SJSA1 (cell line): Measurements from ENCODE around the gene CABYR. TPM values are rescaled to one million over a fixed set of nuclear protein-coding genes. Genes with fewer than 3 reads are reported as not detected.

ENCODE experiments used
- DNase-seq, 2 experiments: peaks; one replicate each; pipeline ENCODE4 v3.0.0-alpha.2; 2015 to 2020; ENCODE audit warnings: low spot score in 2 of 2, low read depth in 1 of 2
- H3K27ac ChIP-seq: fragments of 250-450 bp; sonication (Bioruptor Pico); 2 replicates; pipeline ENCODE4 v1.5.1; 2020; ENCODE audit warnings: mild to moderate bottlenecking, moderate library complexity
- H3K27me3 ChIP-seq: fragments of 250-450 bp; sonication (Bioruptor Pico); replicated peaks from 2 replicates; pipeline ENCODE4 v1.5.1; 2020; ENCODE audit warnings: mild to moderate bottlenecking, moderate library complexity
- H3K36me3 ChIP-seq: fragments of 250-450 bp; sonication (Bioruptor Pico); 2 replicates; pipeline ENCODE4 v1.5.1; 2020; ENCODE audit warnings: mild to moderate bottlenecking
- H3K4me1 ChIP-seq: fragments of 250-450 bp; sonication (Bioruptor Pico); replicated peaks from 2 replicates; pipeline ENCODE4 v1.6.1; 2021; ENCODE audit warnings: mild to moderate bottlenecking
- H3K4me3 ChIP-seq: fragments of 250-450 bp; sonication (Bioruptor Pico); 2 replicates; pipeline ENCODE4 v1.5.1; 2020; ENCODE audit warnings: mild to moderate bottlenecking
- H3K9me3 ChIP-seq: fragments of 250-450 bp; sonication (Bioruptor Pico); replicated peaks from 2 replicates; pipeline ENCODE4 v1.5.1; 2020; ENCODE audit warnings: mild to moderate bottlenecking
- total RNA-seq: library from RNA; depleted of rRNA; stranded (reverse); fragments of >200 nt; shearing (Covaris generic); gene quantifications from 2 replicates; pipeline ENCODE4 v1.2.3, GENCODE V29; 2014; rRNA removed

CABYR gene
- total RNA-seq, 1 experiment from 2014 or later = 9.3 TPM

DNA sequence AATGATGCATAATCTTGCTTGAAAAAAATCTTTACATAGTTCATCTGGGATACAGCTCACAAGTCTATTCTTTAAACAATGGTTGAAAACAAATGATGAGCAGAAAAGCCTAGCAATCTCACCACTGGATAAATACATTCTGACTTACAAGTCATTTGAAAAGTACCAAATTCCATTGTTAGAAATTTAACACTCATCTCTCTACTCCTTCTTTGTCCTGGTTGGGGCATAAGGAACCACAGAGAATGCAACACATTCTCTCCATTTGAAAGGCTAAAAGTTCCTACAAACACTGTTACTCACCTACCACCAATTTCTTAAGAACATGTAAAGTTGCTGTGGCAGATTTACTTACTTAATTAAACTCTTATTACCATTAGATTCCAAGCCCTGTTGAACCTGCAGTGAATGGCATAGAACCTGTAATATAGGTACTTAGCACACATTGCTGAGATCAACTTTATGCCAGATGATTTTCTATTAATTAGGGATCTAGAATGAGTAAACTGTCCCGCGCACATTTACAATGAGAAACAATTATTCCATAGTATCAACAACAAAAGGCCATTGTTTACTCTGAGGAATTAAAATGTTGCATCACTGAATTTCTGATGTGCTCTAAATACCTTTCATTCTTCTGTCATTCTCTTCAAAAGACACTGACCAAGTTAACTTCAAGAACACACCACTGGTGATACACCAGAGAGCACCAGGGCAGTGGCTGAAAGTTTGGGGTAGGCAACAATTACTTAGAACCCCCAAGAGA lies 69.6 kb downstream of the CABYR start:
- Histone ChIP-seq H3K4me3 (no peak overlapping the region), H3K27ac (peak overlapping the region; percentile 18), H3K27me3 (no peaks in the 10 kb centered on the region), H3K4me1 (peaks cover 25% of the 10 kb centered on the region), H3K36me3 (no peaks in the 10 kb centered on the region), H3K9me3 (no peaks in the 10 kb centered on the region)
- peak in 1 of 2 experiments; percentile 32 for DNase-seq

DNA sequence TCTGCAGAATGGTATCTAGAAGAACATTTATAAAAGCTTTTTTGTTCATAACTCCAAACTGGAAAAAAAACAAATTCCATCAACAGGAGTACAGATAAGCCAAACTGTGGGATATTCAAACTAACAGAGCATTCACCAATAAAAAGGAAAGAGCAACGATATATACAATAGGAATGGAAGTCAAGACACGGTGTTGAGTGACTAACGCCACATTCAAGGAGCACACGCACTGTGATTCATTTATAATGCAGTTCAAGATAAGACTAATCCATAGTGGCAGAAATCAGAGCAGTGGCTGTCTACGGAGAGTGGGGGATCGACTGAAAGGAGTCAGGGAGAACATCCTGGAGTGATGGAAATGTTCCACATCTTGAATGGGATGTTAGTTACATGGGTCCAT lies 70.7 kb downstream of the CABYR start:
- Histone ChIP-seq H3K4me3 (no peak overlapping the region), H3K27me3 (no peaks in the 10 kb centered on the region), H3K27ac (no peak overlapping the region), H3K4me1 (peaks cover 30% of the 10 kb centered on the region), H3K36me3 (no peaks in the 10 kb centered on the region), H3K9me3 (no peaks in the 10 kb centered on the region; the same call in 1 of the 2 replicates)
- no peak for DNase-seq

Other genes starting within 250 kb of the CABYR start
- gene TTC39C, start 124.3 kb upstream of the CABYR start, total RNA-seq = 6.4 and 14.7 TPM in 2 replicates